Choroid plexus epithelial cell (primary cell): ENCODE measurements around the gene STH.
A peak's percentile ranks its signal among the peaks of the same experiment; 100 is the strongest.

Experiments used
- DNase-seq: peaks from one replicate; pipeline ENCODE4 v3.0.0-alpha.2; 2010; ENCODE audit warnings: low read depth
- H3K4me3 ChIP-seq: 2 replicates; pipeline ENCODE4 v1.5.1; 2011; ENCODE audit warnings: low read depth, mild to moderate bottlenecking, control low read depth, low read length, moderate library complexity
- CTCF ChIP-seq: conservative IDR thresholded peaks from 2 replicates; pipeline ENCODE4 v1.5.1; 2011; ENCODE audit warnings: low read depth, mild to moderate bottlenecking, control low read depth, inconsistent platforms, low read length, moderate library complexity

The STH gene

GRCh38 chr17:46038414-46038813 is 39.4 kb downstream of the STH start:
- H3K4me3 ChIP-seq: no peak overlapping the region
- no peak for TF ChIP-seq CTCF

GRCh38 chr17:46038937-46039336 is 39.9 kb downstream of the STH start:
- no peak for TF ChIP-seq CTCF
- DNase-seq: no peak
- no peak overlapping the region for H3K4me3 ChIP-seq

More at GRCh38 chr17:46038414-46038813, 39.4 kb downstream of the STH start:
- no peak for DNase-seq

- H3K4me3 ChIP-seq: no peak overlapping the region
- no peak for TF ChIP-seq CTCF
- no peak for DNase-seq
These were observed 40.6 kb downstream of the STH start for GRCh38 chr17:46039592-46040186.

- H3K4me3 ChIP-seq: no peak overlapping the region
- no peak for DNase-seq
- TF ChIP-seq CTCF: no peak
These were observed 43.2 kb downstream of the STH start for GRCh38 chr17:46042246-46042645.

- no peak for TF ChIP-seq CTCF
- DNase-seq: no peak
- H3K4me3 ChIP-seq: no peak overlapping the region
These were observed 43.9 kb downstream of the STH start for GRCh38 chr17:46042925-46043324.

GRCh38 chr17:46043606-46044005 is 44.6 kb downstream of the STH start:
- TF ChIP-seq CTCF: no peak
- H3K4me3 ChIP-seq: no peak overlapping the region
- DNase-seq: no peak

GRCh38 chr17:46044286-46044928 is 45.4 kb downstream of the STH start:
- TF ChIP-seq CTCF: peak; percentile 90
- no peak overlapping the region for H3K4me3 ChIP-seq
- DNase-seq: peak; percentile 97
